Measurements from ENCODE around the gene NYAP1.
"Not testable (repeated sequence)": the region's sequence is repeated elsewhere in the genome, so short reads cannot be mapped to it uniquely, and the experiment has no call there.

Gene NYAP1

GRCh38 chr7:100483722-100484672, at the start of gene NYAP1:
Gene NYAP1 (plus strand): TSS chr7:100483927. CDS start chr7:100485312, 1,385 bp downstream.
- peak; percentile 44 for DNase-seq

GRCh38 chr7:100434297-100435144, 49.2 kb upstream of the NYAP1 start:
- no peak for DNase-seq

GRCh38 chr7:100435401-100436304, 48.1 kb upstream of the NYAP1 start:
- no peak for DNase-seq

GRCh38 chr7:100437150-100438100, 46.3 kb upstream of the NYAP1 start:
- no peak for DNase-seq

GRCh38 chr7:100438172-100438571, 45.6 kb upstream of the NYAP1 start:
- no peak for DNase-seq

GRCh38 chr7:100438731-100439130, 45.0 kb upstream of the NYAP1 start:
- DNase-seq: not testable (repeated sequence)

GRCh38 chr7:100439244-100439643, 44.5 kb upstream of the NYAP1 start:
- not testable (repeated sequence) for DNase-seq

- DNase-seq: no peak
Observed at GRCh38 chr7:100441641-100442535, 41.8 kb upstream of the NYAP1 start.

GRCh38 chr7:100443096-100443840, 40.5 kb upstream of the NYAP1 start:
- DNase-seq: no peak

- no peak for DNase-seq
Observed at GRCh38 chr7:100444311-100445278, 39.1 kb upstream of the NYAP1 start.

- no peak for DNase-seq
Observed at GRCh38 chr7:100446040-100446439, 37.7 kb upstream of the NYAP1 start.

- DNase-seq: not testable (repeated sequence)
Observed at GRCh38 chr7:100447363-100447762, 36.4 kb upstream of the NYAP1 start.

- DNase-seq: no peak
Observed at GRCh38 chr7:100449190-100449795, 34.4 kb upstream of the NYAP1 start.

- DNase-seq: no peak
Observed at GRCh38 chr7:100452513-100452912, 31.2 kb upstream of the NYAP1 start.

- DNase-seq: not testable (repeated sequence)
Observed at GRCh38 chr7:100453854-100454253, 29.9 kb upstream of the NYAP1 start.

GRCh38 chr7:100455206-100455605, 28.5 kb upstream of the NYAP1 start:
- no peak for DNase-seq

GRCh38 chr7:100456562-100456961, 27.2 kb upstream of the NYAP1 start:
- DNase-seq: no peak

GRCh38 chr7:100457033-100457432, 26.7 kb upstream of the NYAP1 start:
- no peak for DNase-seq
